Rectal smooth muscle tissue (tissue), 1 donor: ENCODE data around the gene CPEB1.

ENCODE experiments used
- H3K27ac ChIP-seq: one replicate; pipeline ENCODE4 v1.7.0; 2013; ENCODE audit warnings: low read depth, low read length, inconsistent platforms
- H3K27me3 ChIP-seq: one replicate; pipeline ENCODE4 v1.7.0; 2013; ENCODE audit warnings: low read length; ENCODE audit not compliant: control insufficient read depth, insufficient read depth
- H3K36me3 ChIP-seq: one replicate; pipeline ENCODE4 v1.7.0; 2013; ENCODE audit warnings: low read length; ENCODE audit not compliant: control insufficient read depth, insufficient read depth
- H3K4me1 ChIP-seq: one replicate; pipeline ENCODE4 v1.7.0; 2013; ENCODE audit warnings: low read length; ENCODE audit not compliant: control insufficient read depth, insufficient read depth
- H3K4me3 ChIP-seq: one replicate; pipeline ENCODE4 v1.7.0; 2013; ENCODE audit warnings: low read length
- H3K9ac ChIP-seq: one replicate; pipeline ENCODE4 v1.7.0; 2013; ENCODE audit warnings: low read length

The CPEB1 gene

DNA sequence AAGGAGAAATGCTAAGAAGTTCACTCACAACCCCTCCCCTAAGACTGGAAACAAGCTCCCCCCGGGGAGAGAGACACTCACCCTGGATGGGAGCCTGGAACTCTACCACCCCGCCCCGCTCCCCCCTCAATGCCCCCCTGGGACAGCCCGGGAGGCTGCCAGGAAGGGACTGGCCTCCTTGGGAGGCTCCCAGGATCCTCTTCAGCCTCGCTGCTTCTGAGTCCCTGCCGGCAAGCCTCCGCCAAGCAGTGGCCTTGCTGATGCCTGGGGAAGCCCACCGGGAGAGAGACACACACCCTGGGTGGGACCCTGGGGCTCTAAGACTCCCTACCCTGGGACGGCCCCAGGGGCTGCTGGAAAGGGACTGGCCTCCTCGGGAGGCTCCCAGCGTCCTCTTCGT, 33.4 kb downstream of the CPEB1 start:
- H3K27me3 ChIP-seq, result no peaks in the 10 kb centered on the region
- H3K27ac ChIP-seq, result no peak overlapping the region
- H3K9ac ChIP-seq, result no peak overlapping the region
- H3K4me1 ChIP-seq, result no peaks in the 10 kb centered on the region
- no peaks in the 10 kb centered on the region for H3K36me3 ChIP-seq
- H3K4me3 ChIP-seq, result no peak overlapping the region

DNA sequence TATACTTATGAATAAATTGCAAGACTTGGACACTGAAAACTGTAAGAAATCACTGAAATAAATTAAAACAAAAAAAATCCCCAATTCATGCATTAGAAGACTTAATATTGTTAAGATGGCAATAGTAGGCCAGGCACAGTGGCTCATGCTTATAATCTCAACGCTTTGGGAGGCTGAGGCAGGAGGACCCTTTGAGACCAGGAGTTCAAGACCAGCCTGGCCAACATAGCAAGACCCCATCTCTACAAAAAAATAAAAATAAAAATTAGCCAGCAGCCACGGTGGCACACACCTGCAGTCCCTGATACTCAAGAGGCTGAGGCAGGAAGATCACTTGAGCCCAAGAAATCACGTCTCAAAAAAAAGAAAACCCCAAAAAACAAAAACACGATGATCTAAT, 35.8 kb downstream of the CPEB1 start:
- no peaks in the 10 kb centered on the region for H3K27me3 ChIP-seq
- H3K9ac ChIP-seq, result no peak overlapping the region
- H3K36me3 ChIP-seq, result no peaks in the 10 kb centered on the region
- H3K27ac ChIP-seq, result no peak overlapping the region
- no peak overlapping the region for H3K4me3 ChIP-seq
- H3K4me1 ChIP-seq, result no peaks in the 10 kb centered on the region

DNA sequence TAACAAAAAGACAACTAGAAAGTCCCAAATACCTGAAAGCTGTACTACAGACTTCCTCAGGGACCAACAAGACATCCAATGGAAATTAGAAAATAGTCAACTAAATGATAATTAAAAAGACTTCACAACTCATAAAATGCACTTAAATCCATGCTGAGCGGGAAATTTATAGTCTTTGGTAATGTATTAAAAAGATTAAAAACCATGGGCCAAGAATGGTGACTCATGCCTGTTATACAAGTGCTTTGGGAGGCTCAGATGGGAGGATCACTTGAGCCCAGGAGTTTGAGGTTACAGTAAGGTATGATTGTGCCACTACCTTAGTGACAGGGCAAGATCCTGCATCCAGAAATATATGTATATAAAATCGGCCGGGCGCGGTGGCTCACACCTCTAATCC, 45.0 kb downstream of the CPEB1 start:
- H3K9ac ChIP-seq, result no peak overlapping the region
- no peaks in the 10 kb centered on the region for H3K36me3 ChIP-seq
- H3K4me3 ChIP-seq, result no peak overlapping the region
- H3K27me3 ChIP-seq, result no peaks in the 10 kb centered on the region
- no peaks in the 10 kb centered on the region for H3K4me1 ChIP-seq
- H3K27ac ChIP-seq, result no peak overlapping the region

DNA sequence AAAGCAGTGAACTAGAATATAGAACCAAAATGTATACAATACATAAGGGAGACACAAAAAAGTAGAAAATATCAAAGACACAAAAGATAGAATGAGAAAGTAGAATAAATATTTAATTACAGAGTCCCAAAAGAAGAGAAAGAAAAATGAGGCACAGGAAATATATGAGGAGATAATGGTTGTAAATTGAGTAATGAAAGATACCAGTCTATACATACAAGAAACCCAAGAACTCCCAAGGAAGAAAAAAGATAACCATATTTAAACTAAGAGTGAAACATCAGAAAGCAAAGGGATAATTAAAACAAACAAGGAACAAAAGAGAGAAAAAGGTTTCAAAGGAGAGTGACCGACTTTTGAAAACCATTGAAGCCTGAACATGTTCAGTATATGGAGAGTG, 47.3 kb downstream of the CPEB1 start:
- no peak overlapping the region for H3K4me3 ChIP-seq

DNA sequence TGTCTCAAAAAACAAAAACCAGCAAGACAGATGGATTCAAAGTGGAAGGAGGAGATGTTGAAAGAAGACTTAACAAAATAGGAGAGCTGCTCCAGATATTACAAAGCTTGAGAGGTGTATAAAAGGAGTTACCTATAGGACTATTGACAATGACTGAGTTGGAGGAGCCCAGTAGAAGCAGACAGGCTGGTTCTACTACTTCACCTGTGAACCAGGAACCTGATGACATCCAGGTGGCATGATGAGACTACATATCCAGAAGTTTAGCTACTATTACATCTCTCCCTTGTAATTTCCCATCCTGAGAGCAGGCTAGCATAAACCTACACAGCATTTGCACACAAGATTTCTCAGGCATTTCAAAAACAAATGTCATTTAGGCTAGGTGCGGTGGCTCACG, 49.3 kb downstream of the CPEB1 start:
- Histone ChIP-seq H3K27ac (no peak overlapping the region), H3K27me3 (no peaks in the 10 kb centered on the region), H3K9ac (no peak overlapping the region), H3K4me1 (no peaks in the 10 kb centered on the region), H3K36me3 (no peaks in the 10 kb centered on the region), H3K4me3 (no peak overlapping the region)

More for the DNA sequence above, 47.3 kb downstream of the CPEB1 start:
- H3K36me3 ChIP-seq, result no peaks in the 10 kb centered on the region
- no peak overlapping the region for H3K27ac ChIP-seq
- no peaks in the 10 kb centered on the region for H3K4me1 ChIP-seq
- no peaks in the 10 kb centered on the region for H3K27me3 ChIP-seq
- no peak overlapping the region for H3K9ac ChIP-seq

DNA sequence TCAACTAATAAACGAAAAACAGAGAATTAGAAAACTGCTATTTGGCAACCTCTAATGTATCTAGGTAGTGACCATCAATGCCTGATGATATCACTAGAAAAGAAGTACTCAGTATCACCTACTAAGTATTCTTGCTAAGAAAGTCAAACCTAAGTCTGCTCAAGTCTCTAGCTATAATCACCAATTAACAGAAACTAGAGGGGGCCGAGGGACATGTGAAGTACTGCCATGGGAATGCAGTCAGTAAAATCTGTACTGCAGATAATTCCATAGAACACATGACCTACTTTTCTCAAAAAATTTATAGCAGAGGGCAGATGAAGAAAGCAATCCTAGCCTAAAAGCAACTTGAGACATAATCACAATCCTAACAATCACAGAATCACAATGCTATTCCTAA, 51.4 kb downstream of the CPEB1 start:
- H3K9ac ChIP-seq, result no peak overlapping the region
- no peak overlapping the region for H3K27ac ChIP-seq

DNA sequence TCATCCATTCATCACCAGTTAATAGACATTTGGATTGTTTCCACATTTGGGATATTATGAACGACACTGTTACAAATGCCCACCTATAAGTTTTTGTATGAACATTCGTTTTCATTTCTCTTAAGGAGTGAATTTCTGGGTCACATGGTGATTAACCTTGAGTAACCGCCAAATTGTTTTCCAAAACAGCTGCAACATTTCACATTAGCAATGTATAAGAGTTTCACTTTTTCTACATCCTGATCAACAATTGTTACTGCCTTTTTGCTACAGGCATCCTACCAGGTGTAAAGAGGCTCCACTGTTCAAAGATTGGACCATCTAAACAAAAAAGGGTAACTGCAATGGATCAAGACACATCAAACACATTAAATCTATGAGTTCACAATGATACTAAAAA, 52.0 kb downstream of the CPEB1 start:
- no peaks in the 10 kb centered on the region for H3K27me3 ChIP-seq

More for the DNA sequence above, 51.4 kb downstream of the CPEB1 start:
- H3K27me3 ChIP-seq, result no peaks in the 10 kb centered on the region
- H3K4me3 ChIP-seq, result no peak overlapping the region
- H3K4me1 ChIP-seq, result no peaks in the 10 kb centered on the region
- H3K36me3 ChIP-seq, result no peaks in the 10 kb centered on the region

DNA sequence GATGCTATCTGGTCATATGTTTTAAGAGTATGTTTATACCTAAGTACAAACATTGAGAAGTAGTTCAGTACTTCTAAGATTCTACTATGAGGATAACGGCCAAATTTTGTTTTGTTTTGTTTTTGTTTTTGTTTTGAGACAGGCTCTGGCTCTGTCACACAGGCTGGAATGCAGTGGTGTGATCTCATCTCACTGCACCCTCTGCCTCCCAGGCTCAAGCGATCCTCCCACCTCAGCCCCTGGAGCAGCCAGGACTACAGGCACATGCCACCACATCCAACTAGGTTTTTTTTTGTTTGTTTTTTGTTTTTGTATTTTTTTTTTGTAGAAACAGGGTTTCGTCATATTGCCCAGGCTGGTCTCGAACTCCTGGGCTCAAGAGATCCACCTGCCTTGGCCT, 59.4 kb downstream of the CPEB1 start:
- Histone ChIP-seq H3K4me3 (no peak overlapping the region), H3K4me1 (no peaks in the 10 kb centered on the region), H3K36me3 (no peaks in the 10 kb centered on the region), H3K9ac (no peak overlapping the region), H3K27me3 (no peaks in the 10 kb centered on the region), H3K27ac (no peak overlapping the region)

More for the DNA sequence above, 52.0 kb downstream of the CPEB1 start:
- Histone ChIP-seq H3K9ac (no peak overlapping the region), H3K4me1 (no peaks in the 10 kb centered on the region), H3K27ac (no peak overlapping the region), H3K4me3 (no peak overlapping the region), H3K36me3 (no peaks in the 10 kb centered on the region)

DNA sequence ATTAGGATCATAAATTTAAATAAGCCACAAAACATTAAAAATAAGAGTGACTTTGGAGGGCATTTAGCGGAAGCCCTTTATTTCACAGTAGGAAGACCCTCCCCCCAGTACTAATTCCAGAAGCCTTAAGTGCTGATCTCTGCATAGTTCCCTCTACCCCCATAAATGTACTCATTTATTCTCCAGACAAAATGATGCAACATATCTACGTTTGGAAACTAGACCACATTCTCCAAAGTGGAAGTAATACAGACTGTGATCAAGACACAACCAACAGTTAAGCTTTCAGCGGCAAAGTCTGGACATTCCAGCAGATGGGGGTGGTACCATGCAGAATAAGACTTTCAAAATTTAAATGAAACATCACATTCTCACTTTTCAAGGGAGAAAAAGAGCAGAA, 62.1 kb downstream of the CPEB1 start:
- Histone ChIP-seq H3K27ac (no peak overlapping the region), H3K27me3 (no peaks in the 10 kb centered on the region), H3K4me3 (no peak overlapping the region), H3K9ac (no peak overlapping the region), H3K36me3 (no peaks in the 10 kb centered on the region), H3K4me1 (no peaks in the 10 kb centered on the region)

DNA sequence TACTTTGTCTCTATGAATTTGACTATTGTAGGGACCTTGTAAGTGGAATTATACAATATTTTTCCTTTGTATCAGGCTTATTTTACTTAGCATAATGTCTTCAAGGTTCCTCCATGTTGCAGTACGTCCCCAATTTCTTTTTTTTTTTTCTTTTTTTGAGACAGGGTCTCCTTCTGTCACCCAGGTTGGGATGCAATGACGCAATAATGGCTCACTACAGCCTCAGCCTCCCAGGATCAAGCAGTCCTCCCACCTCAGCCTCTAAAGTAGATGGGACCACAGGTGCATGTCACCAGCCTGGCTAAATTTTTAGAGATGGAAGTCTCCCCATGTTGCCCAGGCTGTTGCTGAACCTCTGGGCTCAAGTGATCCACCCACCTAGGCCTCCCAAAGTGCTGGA, 66.5 kb downstream of the CPEB1 start:
- Histone ChIP-seq H3K36me3 (no peaks in the 10 kb centered on the region), H3K27ac (no peak overlapping the region), H3K27me3 (no peaks in the 10 kb centered on the region), H3K4me1 (no peaks in the 10 kb centered on the region), H3K4me3 (no peak overlapping the region), H3K9ac (no peak overlapping the region)

DNA sequence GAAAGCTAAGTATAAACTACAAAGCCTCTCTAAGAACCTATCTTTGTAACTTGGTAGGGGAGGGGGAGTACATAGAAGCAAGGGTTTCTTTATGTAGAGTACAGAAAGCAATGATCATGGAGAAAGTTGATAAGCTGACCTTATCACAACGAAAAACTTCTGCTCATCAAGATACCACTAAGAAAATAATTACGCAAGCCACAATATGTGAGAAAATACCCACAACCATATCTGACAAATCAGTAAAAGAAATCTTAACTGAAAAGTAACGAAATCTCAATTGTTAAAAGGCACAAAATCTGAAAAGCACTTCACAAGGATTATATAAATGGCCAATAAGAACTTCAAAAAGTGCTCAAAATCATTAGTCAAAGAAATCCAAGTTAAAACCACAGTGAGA, 71.8 kb downstream of the CPEB1 start:
- Histone ChIP-seq H3K27ac (no peak overlapping the region), H3K27me3 (no peaks in the 10 kb centered on the region), H3K9ac (no peak overlapping the region), H3K4me1 (peaks cover 11% of the 10 kb centered on the region), H3K36me3 (no peaks in the 10 kb centered on the region), H3K4me3 (no peak overlapping the region)

DNA sequence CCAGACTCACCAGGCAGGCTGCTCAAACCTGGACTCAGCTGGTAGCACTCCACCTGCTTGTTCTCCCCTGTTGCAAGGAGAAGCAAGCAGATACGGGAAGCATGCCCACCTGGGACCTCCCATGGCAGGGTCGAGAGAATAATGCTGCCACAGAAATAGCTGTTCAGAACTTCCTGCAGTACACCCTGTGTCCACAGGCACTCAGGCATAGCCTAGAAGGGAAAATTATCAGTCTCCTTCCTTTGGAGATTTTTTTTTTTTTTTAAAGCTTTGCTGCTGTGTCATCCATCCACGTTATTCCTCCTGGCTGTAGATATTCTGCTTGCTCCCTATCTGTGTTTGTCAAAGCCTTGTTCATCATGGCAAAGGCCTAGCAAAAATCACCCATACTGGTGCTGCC, 74.2 kb downstream of the CPEB1 start:
- Histone ChIP-seq H3K27me3 (no peaks in the 10 kb centered on the region), H3K4me1 (peaks cover 11% of the 10 kb centered on the region)

DNA sequence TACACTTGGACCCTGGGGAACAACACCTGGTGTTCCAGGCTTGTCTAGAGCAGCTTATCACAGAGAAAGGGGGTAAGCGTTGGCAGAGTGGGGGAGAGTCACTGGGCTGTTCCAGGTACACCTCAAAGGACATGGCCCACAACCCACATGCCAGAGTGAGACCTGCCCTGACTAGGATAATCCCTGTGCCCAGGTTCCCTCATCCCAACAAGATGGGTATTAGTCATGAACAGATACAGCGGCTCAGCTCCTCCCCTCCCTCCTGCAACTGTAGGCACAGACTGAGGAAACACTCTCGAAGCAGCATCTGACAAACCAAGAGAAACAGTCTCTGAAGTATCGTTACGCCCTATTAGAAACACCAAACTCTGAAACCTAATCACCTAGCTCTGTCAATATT, 74.9 kb downstream of the CPEB1 start:
- Histone ChIP-seq H3K9ac (no peak overlapping the region), H3K36me3 (no peaks in the 10 kb centered on the region), H3K27ac (peak overlapping the region; percentile 68), H3K4me1 (peaks cover 11% of the 10 kb centered on the region), H3K4me3 (peak overlapping the region; percentile 76), H3K27me3 (no peaks in the 10 kb centered on the region)

More for the DNA sequence above, 74.2 kb downstream of the CPEB1 start:
- H3K4me3 ChIP-seq, result no peak overlapping the region
- no peak overlapping the region for H3K27ac ChIP-seq
- H3K36me3 ChIP-seq, result no peaks in the 10 kb centered on the region
- H3K9ac ChIP-seq, result no peak overlapping the region
